ENCODE data around the gene SHANK3.

The SHANK3 gene

GRCh38 chr22:50665738-50666137 lies 6.9 kb upstream of the SHANK3 start:
- no peak overlapping the region for H3K4me3 ChIP-seq (ENCODE audit: control insufficient read depth in 1 of 7, extremely low read depth in 1 of 7, insufficient read depth in 4 of 7, low read depth in 2 of 7, low read length in 6 of 7)
- WGBS (ENCODE audit: insufficient coverage), result 78% methylated on average over 2 of the region's 2 CpGs
- DNase-seq, result no peak
- no peaks in the 10 kb centered on the region for H3K27me3 ChIP-seq (replicated peaks in 2 of 5; ENCODE audit: control insufficient read depth in 4 of 5, insufficient read depth in 5 of 5, low read length in 4 of 5)
- ChIA-PET CTCF (interaction anchor here (0.9 to 5.3 kb wide), 4 partner anchors 19 to 31 kb away, joined by 3 to 33 read pairs (median 4); no protein-coding TSS in a partner anchor), POLR2A (no interaction called here)
- H3K4me1 ChIP-seq (ENCODE audit: control extremely low read depth in 1 of 4, control insufficient read depth in 4 of 4, insufficient read depth in 4 of 4, low read length in 3 of 4), result peaks cover 0 to 12% (median 4%) of the 10 kb centered on the region in 4 experiments
- no peaks in the 10 kb centered on the region for H3K9me3 ChIP-seq (ENCODE audit: control extremely low read depth in 1 of 5, control insufficient read depth in 4 of 5, insufficient read depth in 2 of 5, low read depth in 1 of 5, low read length in 4 of 5)
- no peak overlapping the region for H3K27ac ChIP-seq (ENCODE audit: insufficient read depth in 1 of 2, low read depth in 1 of 2, low read length in 2 of 2, poor library complexity in 1 of 2, severe bottlenecking in 2 of 2)
- no peaks in the 10 kb centered on the region for H3K36me3 ChIP-seq (ENCODE audit: control insufficient read depth in 4 of 4, insufficient read depth in 4 of 4, low read length in 3 of 4)

- Histone ChIP-seq H3K36me3 (ENCODE audit: control insufficient read depth in 4 of 4, insufficient read depth in 4 of 4, low read length in 3 of 4) (peaks cover under 1 to 5% (median 1%) of the 10 kb centered on the region in 4 experiments), H3K4me3 (ENCODE audit: control insufficient read depth in 1 of 7, extremely low read depth in 1 of 7, insufficient read depth in 4 of 7, low read depth in 2 of 7, low read length in 6 of 7) (no peak overlapping the region), H3K9me3 (ENCODE audit: control extremely low read depth in 1 of 5, control insufficient read depth in 4 of 5, insufficient read depth in 2 of 5, low read depth in 1 of 5, low read length in 4 of 5) (no peaks in the 10 kb centered on the region), H3K27ac (ENCODE audit: insufficient read depth in 1 of 2, low read depth in 1 of 2, low read length in 2 of 2, poor library complexity in 1 of 2, severe bottlenecking in 2 of 2) (no peak overlapping the region), H3K4me1 (ENCODE audit: control extremely low read depth in 1 of 4, control insufficient read depth in 4 of 4, insufficient read depth in 4 of 4, low read length in 3 of 4) (peaks cover 0 to 45% (median 32%) of the 10 kb centered on the region in 4 experiments), H3K27me3 (replicated peaks in 2 of 5; ENCODE audit: control insufficient read depth in 4 of 5, insufficient read depth in 5 of 5, low read length in 4 of 5) (no peaks in the 10 kb centered on the region)
- WGBS (ENCODE audit: insufficient coverage), result 76% methylated on average over 2 of the region's 4 CpGs
- CTCF ChIA-PET, result interaction anchor here (1.1 to 5.3 kb wide), 5 partner anchors 16 to 49 kb away, joined by 3 to 33 read pairs (median 6); no protein-coding TSS in a partner anchor
- POLR2A ChIA-PET, result interaction anchor here (0.6 kb wide), 1 partner anchor 29 kb away, joined by 4 read pairs; no protein-coding TSS in a partner anchor
- no peak for DNase-seq
Measured at GRCh38 chr22:50670513-50670912, 2.1 kb upstream of the SHANK3 start.

- 74% methylated on average over 10 of the region's 10 CpGs for WGBS (ENCODE audit: insufficient coverage)
- Histone ChIP-seq H3K4me3 (ENCODE audit: control insufficient read depth in 1 of 7, extremely low read depth in 1 of 7, insufficient read depth in 4 of 7, low read depth in 2 of 7, low read length in 6 of 7) (peak overlapping the region in 2 of 7 experiments; percentile 7 to 96), H3K9me3 (ENCODE audit: control extremely low read depth in 1 of 5, control insufficient read depth in 4 of 5, insufficient read depth in 2 of 5, low read depth in 1 of 5, low read length in 4 of 5) (no peaks in the 10 kb centered on the region), H3K27ac (ENCODE audit: insufficient read depth in 1 of 2, low read depth in 1 of 2, low read length in 2 of 2, poor library complexity in 1 of 2, severe bottlenecking in 2 of 2) (peak overlapping the region in 1 of 2 experiments; percentile 58), H3K4me1 (ENCODE audit: control extremely low read depth in 1 of 4, control insufficient read depth in 4 of 4, insufficient read depth in 4 of 4, low read length in 3 of 4) (peaks cover 0 to 45% (median 37%) of the 10 kb centered on the region in 4 experiments), H3K36me3 (ENCODE audit: control insufficient read depth in 4 of 4, insufficient read depth in 4 of 4, low read length in 3 of 4) (peaks cover 2 to 10% (median 6%) of the 10 kb centered on the region in 4 experiments), H3K27me3 (replicated peaks in 2 of 5; ENCODE audit: control insufficient read depth in 4 of 5, insufficient read depth in 5 of 5, low read length in 4 of 5) (no peaks in the 10 kb centered on the region)
- CTCF ChIA-PET, result interaction anchor here (1.5 to 1.8 kb wide), 2 partner anchors 24 to 29 kb away, joined by 5 to 9 read pairs; no protein-coding TSS in a partner anchor
- POLR2A ChIA-PET, result interaction anchor here (0.6 to 3.6 kb wide), 3 partner anchors 30 to 88 kb away, joined by 3 to 11 read pairs (median 4); partner anchors contain the start of gene CHKB
- DNase-seq, result no peak
Measured at GRCh38 chr22:50670914-50671538, 1.6 kb upstream of the SHANK3 start.

GRCh38 chr22:50671641-50672040 lies 982 bp upstream of the SHANK3 start:
- Histone ChIP-seq H3K36me3 (ENCODE audit: control insufficient read depth in 4 of 4, insufficient read depth in 4 of 4, low read length in 3 of 4) (peaks cover 2 to 16% (median 12%) of the 10 kb centered on the region in 4 experiments), H3K9me3 (ENCODE audit: control extremely low read depth in 1 of 5, control insufficient read depth in 4 of 5, insufficient read depth in 2 of 5, low read depth in 1 of 5, low read length in 4 of 5) (no peaks in the 10 kb centered on the region), H3K4me1 (ENCODE audit: control extremely low read depth in 1 of 4, control insufficient read depth in 4 of 4, insufficient read depth in 4 of 4, low read length in 3 of 4) (peaks cover 0 to 50% (median 42%) of the 10 kb centered on the region in 4 experiments), H3K4me3 (ENCODE audit: control insufficient read depth in 1 of 7, extremely low read depth in 1 of 7, insufficient read depth in 4 of 7, low read depth in 2 of 7, low read length in 6 of 7) (peak overlapping the region in 3 of 7 experiments; percentile 83 to 96 (median 84)), H3K27me3 (replicated peaks in 2 of 5; ENCODE audit: control insufficient read depth in 4 of 5, insufficient read depth in 5 of 5, low read length in 4 of 5) (no peaks in the 10 kb centered on the region), H3K27ac (ENCODE audit: insufficient read depth in 1 of 2, low read depth in 1 of 2, low read length in 2 of 2, poor library complexity in 1 of 2, severe bottlenecking in 2 of 2) (peak overlapping the region in 1 of 2 experiments; percentile 90)
- ChIA-PET POLR2A (interaction anchor here (0.8 to 3.6 kb wide), 5 partner anchors 30 to 146 kb away, joined by 3 to 15 read pairs (median 9); partner anchors contain the start of genes ARSA, CHKB and SCO2), CTCF (interaction anchor here (1.8 kb wide), 1 partner anchor 30 kb away, joined by 9 read pairs; no protein-coding TSS in a partner anchor)
- 10% methylated on average over 10 of the region's 11 CpGs for WGBS (ENCODE audit: insufficient coverage)
- DNase-seq, result peak in 2 of 3 donors; percentile 76 to 80

GRCh38 chr22:50672041-50672440 lies 582 bp upstream of the SHANK3 start:
- 14% methylated on average over 4 of the region's 8 CpGs for WGBS (ENCODE audit: insufficient coverage)
- H3K27me3 ChIP-seq (replicated peaks in 2 of 5; ENCODE audit: control insufficient read depth in 4 of 5, insufficient read depth in 5 of 5, low read length in 4 of 5), result no peaks in the 10 kb centered on the region
- POLR2A ChIA-PET, result interaction anchor here (0.8 to 3.6 kb wide), 7 partner anchors 31 to 147 kb away, joined by 3 to 15 read pairs (median 9); partner anchors contain the start of genes ARSA, CHKB and SCO2

GRCh38 chr22:50673231-50674129 lies 857 bp downstream of the SHANK3 start:
- peak overlapping the region; percentile 52 to 97 (median 84) for H3K4me3 ChIP-seq (ENCODE audit: control insufficient read depth in 1 of 7, extremely low read depth in 1 of 7, insufficient read depth in 4 of 7, low read depth in 2 of 7, low read length in 6 of 7)
- peak; percentile 72 to 84 (median 78) for DNase-seq
- peaks cover 2 to 35% (median 30%) of the 10 kb centered on the region in 4 experiments for H3K36me3 ChIP-seq (ENCODE audit: control insufficient read depth in 4 of 4, insufficient read depth in 4 of 4, low read length in 3 of 4)
- H3K9me3 ChIP-seq (ENCODE audit: control extremely low read depth in 1 of 5, control insufficient read depth in 4 of 5, insufficient read depth in 2 of 5, low read depth in 1 of 5, low read length in 4 of 5), result no peaks in the 10 kb centered on the region
- peak overlapping the region; percentile 90 for H3K27ac ChIP-seq (ENCODE audit: insufficient read depth in 1 of 2, low read depth in 1 of 2, low read length in 2 of 2, poor library complexity in 1 of 2, severe bottlenecking in 2 of 2)
- WGBS (ENCODE audit: insufficient coverage), result 0% methylated on average over 47 of the region's 69 CpGs
- no peaks in the 10 kb centered on the region for H3K27me3 ChIP-seq (replicated peaks in 2 of 5; ENCODE audit: control insufficient read depth in 4 of 5, insufficient read depth in 5 of 5, low read length in 4 of 5)
- peaks cover 0 to 58% (median 44%) of the 10 kb centered on the region in 4 experiments for H3K4me1 ChIP-seq (ENCODE audit: control extremely low read depth in 1 of 4, control insufficient read depth in 4 of 4, insufficient read depth in 4 of 4, low read length in 3 of 4)
- ChIA-PET POLR2A (interaction anchor here (0.5 to 3.6 kb wide), 6 partner anchors 32 to 147 kb away, joined by 3 to 15 read pairs (median 10); partner anchors contain the start of gene ARSA), CTCF (interaction anchor here (0.9 to 1.6 kb wide), 6 partner anchors 10 to 52 kb away, joined by 3 to 5 read pairs (median 4); no protein-coding TSS in a partner anchor)

More at GRCh38 chr22:50672041-50672440, 582 bp upstream of the SHANK3 start:
- peak overlapping the region in 1 of 2 experiments; percentile 90 for H3K27ac ChIP-seq (ENCODE audit: insufficient read depth in 1 of 2, low read depth in 1 of 2, low read length in 2 of 2, poor library complexity in 1 of 2, severe bottlenecking in 2 of 2)
- no peak for DNase-seq
- H3K4me3 ChIP-seq (ENCODE audit: control insufficient read depth in 1 of 7, extremely low read depth in 1 of 7, insufficient read depth in 4 of 7, low read depth in 2 of 7, low read length in 6 of 7), result peak overlapping the region in 5 of 7 experiments; percentile 79 to 97 (median 84)
- H3K9me3 ChIP-seq (ENCODE audit: control extremely low read depth in 1 of 5, control insufficient read depth in 4 of 5, insufficient read depth in 2 of 5, low read depth in 1 of 5, low read length in 4 of 5), result no peaks in the 10 kb centered on the region
- peaks cover 0 to 53% (median 43%) of the 10 kb centered on the region in 4 experiments for H3K4me1 ChIP-seq (ENCODE audit: control extremely low read depth in 1 of 4, control insufficient read depth in 4 of 4, insufficient read depth in 4 of 4, low read length in 3 of 4)
- peaks cover 2 to 20% (median 16%) of the 10 kb centered on the region in 4 experiments for H3K36me3 ChIP-seq (ENCODE audit: control insufficient read depth in 4 of 4, insufficient read depth in 4 of 4, low read length in 3 of 4)
- CTCF ChIA-PET, result interaction anchor here (1.8 kb wide), 1 partner anchor 30 kb away, joined by 9 read pairs; no protein-coding TSS in a partner anchor
